ENCODE measurements around the gene CNNM3. TPM values are rescaled to one million over a fixed set of nuclear protein-coding genes. Genes with fewer than 3 reads are reported as not detected.
A peak's percentile ranks its signal among the peaks of the same experiment; 100 is the strongest.

Gene CNNM3
- total RNA-seq, 2 experiments from 2014 or later, result 13.5 to 18.6 TPM

GRCh38 chr2:96806468-96807126, 9.5 kb upstream of the CNNM3 start:
- no TSS peak for BruUV-seq (replicated peaks)
- DNase-seq (ENCODE audit: low spot score), result peak; percentile 40
- intact Hi-C loops (cut with micrococcal nuclease; ENCODE audit: unreplicated experiment), result no loop called here
- Histone ChIP-seq H4K20me1 (ENCODE audit: insufficient read depth, low read length) (no peaks in the 10 kb centered on the region), H2AFZ (ENCODE audit: low read length) (peak overlapping the region; percentile 70), H3K9me3 (ENCODE audit: low read length) (no peaks in the 10 kb centered on the region), H3K27ac (ENCODE audit: low read depth, low read length, poor library complexity, severe bottlenecking) (peak overlapping the region; percentile 40), H3K9me2 (ENCODE audit: insufficient read depth, low read length) (no peaks in the 10 kb centered on the region), H3K79me2 (ENCODE audit: insufficient read depth, low read depth, low read length) (no peaks in the 10 kb centered on the region), H3K36me3 (ENCODE audit: insufficient read depth, low read length) (peaks cover 5% of the 10 kb centered on the region; the same call in 1 of the 2 replicates), H3K4me2 (ENCODE audit: low read length) (peak overlapping the region; percentile 51), H3K4me1 (ENCODE audit: insufficient read depth, low read length, poor library complexity, severe bottlenecking) (peaks cover 22% of the 10 kb centered on the region), H3K4me3 (ENCODE audit: low read depth, low read length, poor library complexity, severe bottlenecking) (peak overlapping the region; percentile 1)
- TF ChIP-seq, protein P1, sequence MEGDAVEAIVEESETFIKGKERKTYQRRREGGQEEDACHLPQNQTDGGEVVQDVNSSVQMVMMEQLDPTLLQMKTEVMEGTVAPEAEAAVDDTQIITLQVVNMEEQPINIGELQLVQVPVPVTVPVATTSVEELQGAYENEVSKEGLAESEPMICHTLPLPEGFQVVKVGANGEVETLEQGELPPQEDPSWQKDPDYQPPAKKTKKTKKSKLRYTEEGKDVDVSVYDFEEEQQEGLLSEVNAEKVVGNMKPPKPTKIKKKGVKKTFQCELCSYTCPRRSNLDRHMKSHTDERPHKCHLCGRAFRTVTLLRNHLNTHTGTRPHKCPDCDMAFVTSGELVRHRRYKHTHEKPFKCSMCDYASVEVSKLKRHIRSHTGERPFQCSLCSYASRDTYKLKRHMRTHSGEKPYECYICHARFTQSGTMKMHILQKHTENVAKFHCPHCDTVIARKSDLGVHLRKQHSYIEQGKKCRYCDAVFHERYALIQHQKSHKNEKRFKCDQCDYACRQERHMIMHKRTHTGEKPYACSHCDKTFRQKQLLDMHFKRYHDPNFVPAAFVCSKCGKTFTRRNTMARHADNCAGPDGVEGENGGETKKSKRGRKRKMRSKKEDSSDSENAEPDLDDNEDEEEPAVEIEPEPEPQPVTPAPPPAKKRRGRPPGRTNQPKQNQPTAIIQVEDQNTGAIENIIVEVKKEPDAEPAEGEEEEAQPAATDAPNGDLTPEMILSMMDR (conservative IDR thresholded peaks at IDR 0.05; ENCODE audit: low read length), result no peak
- TF ChIP-seq EZH2phosphoT487 (IDR thresholded peaks at IDR 0.05; ENCODE audit: borderline replicate concordance, low read depth, low read length), result no peak
- ChIA-PET POLR2A (interaction anchor here (0.6 to 0.7 kb wide), 2 partner anchors 174 to 1405 kb away, joined by 3 read pairs; no protein-coding TSS in a partner anchor), CTCF (ENCODE audit: unreplicated experiment) (interaction anchor here (1.1 kb wide), 1 partner anchor 9 kb away, joined by 4 read pairs; the partner anchor contains the start of gene CNNM3)

DNA sequence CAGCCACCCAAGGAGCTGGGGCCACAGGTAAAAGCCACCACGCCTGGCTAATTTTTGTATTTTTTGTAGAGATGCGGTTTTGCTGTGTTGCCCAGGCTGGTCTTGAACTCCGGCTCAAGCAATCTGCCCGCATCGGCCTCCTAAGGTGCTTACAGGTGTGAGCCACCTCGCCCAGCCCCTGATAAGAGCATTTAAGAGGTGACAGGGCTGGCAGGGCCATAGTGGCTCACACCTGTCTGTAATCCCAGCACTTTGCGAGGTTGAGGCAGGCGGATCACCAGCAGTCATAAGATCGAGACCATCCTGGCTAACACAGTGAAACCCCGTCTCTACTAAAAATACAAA, 9.0 kb upstream of the CNNM3 start:
- intact Hi-C loops (cut with micrococcal nuclease; ENCODE audit: unreplicated experiment), result no loop called here
- H3K36me3 ChIP-seq (ENCODE audit: insufficient read depth, low read length), result no peaks in the 10 kb centered on the region; the same call in 1 of the 2 replicates
- H2AFZ ChIP-seq (ENCODE audit: low read length), result peak overlapping the region; percentile 70; the same call in 1 of the 2 replicates
- no peaks in the 10 kb centered on the region for H3K9me3 ChIP-seq (ENCODE audit: low read length)
- peaks cover 17% of the 10 kb centered on the region for H3K4me1 ChIP-seq (ENCODE audit: insufficient read depth, low read length, poor library complexity, severe bottlenecking)
- no TSS peak for BruUV-seq (replicated peaks)
- H3K27ac ChIP-seq (ENCODE audit: low read depth, low read length, poor library complexity, severe bottlenecking), result peak overlapping the region; percentile 40
- peak overlapping the region; percentile 51 for H3K4me2 ChIP-seq (ENCODE audit: low read length)
- ChIA-PET POLR2A (no interaction called here), CTCF (ENCODE audit: unreplicated experiment) (interaction anchor here (1.1 kb wide), 1 partner anchor 9 kb away, joined by 4 read pairs; the partner anchor contains the start of gene CNNM3)
- no peak for DNase-seq (ENCODE audit: low spot score)
- H3K4me3 ChIP-seq (ENCODE audit: low read depth, low read length, poor library complexity, severe bottlenecking), result peak overlapping the region; percentile 1
- H3K9me2 ChIP-seq (ENCODE audit: insufficient read depth, low read length), result no peaks in the 10 kb centered on the region
- H4K20me1 ChIP-seq (ENCODE audit: insufficient read depth, low read length), result no peaks in the 10 kb centered on the region
- no peaks in the 10 kb centered on the region for H3K79me2 ChIP-seq (ENCODE audit: insufficient read depth, low read depth, low read length)
- TF ChIP-seq EZH2phosphoT487 (IDR thresholded peaks at IDR 0.05; ENCODE audit: borderline replicate concordance, low read depth, low read length), result no peak

- no peak for TF ChIP-seq EZH2phosphoT487 (IDR thresholded peaks at IDR 0.05; ENCODE audit: borderline replicate concordance, low read depth, low read length)
- TF ChIP-seq, protein P1 (conservative IDR thresholded peaks at IDR 0.05; ENCODE audit: low read length), result no peak
- Histone ChIP-seq H3K9me3 (ENCODE audit: low read length) (no peaks in the 10 kb centered on the region), H2AFZ (ENCODE audit: low read length) (no peak overlapping the region), H3K79me2 (ENCODE audit: insufficient read depth, low read depth, low read length) (no peaks in the 10 kb centered on the region), H4K20me1 (ENCODE audit: insufficient read depth, low read length) (no peaks in the 10 kb centered on the region), H3K4me1 (ENCODE audit: insufficient read depth, low read length, poor library complexity, severe bottlenecking) (peaks cover 13% of the 10 kb centered on the region), H3K36me3 (ENCODE audit: insufficient read depth, low read length) (no peaks in the 10 kb centered on the region), H3K4me3 (ENCODE audit: low read depth, low read length, poor library complexity, severe bottlenecking) (no peak overlapping the region), H3K4me2 (ENCODE audit: low read length) (no peak overlapping the region), H3K9me2 (ENCODE audit: insufficient read depth, low read length) (no peaks in the 10 kb centered on the region), H3K27ac (ENCODE audit: low read depth, low read length, poor library complexity, severe bottlenecking) (no peak overlapping the region)
- intact Hi-C loops (cut with micrococcal nuclease; ENCODE audit: unreplicated experiment), result no loop called here
- no peak for DNase-seq (ENCODE audit: low spot score)
- BruUV-seq (replicated peaks), result no TSS peak
- ChIA-PET POLR2A (interaction anchor here (0.7 kb wide), 1 partner anchor 31 kb away, joined by 4 read pairs; no protein-coding TSS in a partner anchor), CTCF (ENCODE audit: unreplicated experiment) (no interaction called here)
These were observed 7.8 kb upstream of the CNNM3 start for GRCh38 chr2:96808176-96808837.
